IMR-90 (cell line): ENCODE results near the gene CBX8. TPM values are rescaled to one million over a fixed set of nuclear protein-coding genes. Genes with fewer than 3 reads are reported as not detected.
A peak's percentile ranks its signal among the peaks of the same experiment; 100 is the strongest.

Experiments used
- ATAC-seq: fragments of 200-7000 bp; cut with Tn5 transposase; 2 replicates; pipeline ENCODE4 v1.9.1; 2020; ENCODE audit warnings: low read depth, mild to moderate bottlenecking, moderate library complexity
- BruUV-seq: library from RNA; stranded (reverse); fragments of 400-500 nt; replicated peaks from 2 replicates; lab custom pipeline; 2021; lab: Mats Ljungman, UMichigan
- CTCF ChIA-PET: fragments of 300-600 bp; formaldehyde crosslinking; extraction: SDS; loops from one replicate; lab custom pipeline; 2021; ENCODE audit warnings: antibody characterized with exemption; lab: Yijun Ruan, JAX
- POLR2A ChIA-PET: fragments of 300-600 bp; sonication (Branson Sonifier 250); formaldehyde crosslinking; loops from one replicate; lab custom pipeline; 2022; ENCODE audit warnings: antibody characterized with exemption; ENCODE audit not compliant: unreplicated experiment; lab: Charles Lee
- DNase-seq: peaks from one replicate; pipeline ENCODE4 v3.0.0; 2013
- H2AFZ ChIP-seq: replicated peaks from 2 replicates; pipeline ENCODE3; 2013; ENCODE audit warnings: low read length, mild to moderate bottlenecking; ENCODE audit not compliant: poor library complexity
- H2AK5ac ChIP-seq: 2 replicates; pipeline ENCODE4 v1.6.1; 2013; ENCODE audit warnings: low read depth, low read length, inconsistent platforms
- H2AK9ac ChIP-seq: replicated peaks from 2 replicates; pipeline ENCODE3; 2013; ENCODE audit warnings: mild to moderate bottlenecking, low read depth, low read length, moderate library complexity; ENCODE audit not compliant: poor library complexity
- H2BK120ac ChIP-seq: 2 replicates; pipeline ENCODE4 v1.6.1; 2013; ENCODE audit warnings: low read depth, low read length, inconsistent platforms
- H2BK15ac ChIP-seq: 3 replicates; pipeline ENCODE4 v1.6.1; 2013; ENCODE audit warnings: low read depth, low read length, inconsistent platforms
- H2BK20ac ChIP-seq: 2 replicates; pipeline ENCODE4 v1.6.1; 2013; ENCODE audit warnings: low read depth, mild to moderate bottlenecking, inconsistent platforms, low read length, moderate library complexity
- H2BK5ac ChIP-seq: 2 replicates; pipeline ENCODE4 v1.6.1; 2013; ENCODE audit warnings: mild to moderate bottlenecking, low read depth, low read length, inconsistent platforms; ENCODE audit not compliant: poor library complexity, severe bottlenecking
- H3K14ac ChIP-seq: replicated peaks from 2 replicates; pipeline ENCODE4 v1.6.1; 2013; ENCODE audit warnings: low read depth, low read length, inconsistent platforms
- H3K18ac ChIP-seq: 2 replicates; pipeline ENCODE4 v1.6.1; 2013; ENCODE audit warnings: low read depth, low read length, control low read depth
- H3K23ac ChIP-seq: 2 replicates; pipeline ENCODE4 v1.6.1; 2013; ENCODE audit warnings: low read depth, low read length, inconsistent platforms
- H3K27ac ChIP-seq: 2 replicates; pipeline ENCODE4 v1.5.1; 2013; ENCODE audit warnings: mild to moderate bottlenecking, control low read depth, low read length; ENCODE audit not compliant: insufficient read depth
- H3K27me3 ChIP-seq: 2 replicates; pipeline ENCODE4 v1.6.1; 2013; ENCODE audit warnings: low read length; ENCODE audit not compliant: control insufficient read depth, insufficient read depth
- H3K36me3 ChIP-seq: 2 replicates; pipeline ENCODE4 v1.6.1; 2013; ENCODE audit warnings: low read length, mixed read lengths; ENCODE audit not compliant: control insufficient read depth, insufficient read depth
- H3K4ac ChIP-seq: 2 replicates; pipeline ENCODE4 v1.6.1; 2013; ENCODE audit warnings: low read depth, low read length, inconsistent platforms
- H3K4me1 ChIP-seq: 2 replicates; pipeline ENCODE4 v1.6.1; 2013; ENCODE audit warnings: low read length, mixed read lengths; ENCODE audit not compliant: control insufficient read depth, insufficient read depth
- H3K4me2 ChIP-seq: 2 replicates; pipeline ENCODE4 v1.6.1; 2013; ENCODE audit warnings: low read depth, mild to moderate bottlenecking, control low read depth, low read length, moderate library complexity
- H3K4me3 ChIP-seq: 2 replicates; pipeline ENCODE4 v1.5.1; 2013; ENCODE audit warnings: low read depth, mild to moderate bottlenecking, control low read depth, low read length, moderate library complexity; ENCODE audit not compliant: insufficient read depth
- H3K56ac ChIP-seq: 2 replicates; pipeline ENCODE4 v1.6.1; 2013; ENCODE audit warnings: low read length, inconsistent platforms; ENCODE audit not compliant: insufficient read depth; ENCODE audit errors: extremely low read depth
- H3K79me1 ChIP-seq, 2 experiments: 2 replicates each; pipeline ENCODE4 v1.6.1; 2013; ENCODE audit warnings: low read length in 2 of 2, inconsistent platforms in 1 of 2, low read depth in 1 of 2
- H3K9ac ChIP-seq: 2 replicates; pipeline ENCODE4 v1.6.1; 2013; ENCODE audit warnings: low read depth, low read length, control low read depth
- H3K9me1 ChIP-seq: 2 replicates; pipeline ENCODE4 v1.6.1; 2013; ENCODE audit warnings: low read length, inconsistent platforms; ENCODE audit not compliant: insufficient read depth
- H3K9me3 ChIP-seq: 2 replicates; pipeline ENCODE4 v1.6.1; 2013; ENCODE audit warnings: low read length; ENCODE audit not compliant: control insufficient read depth, insufficient read depth
- H4K20me1 ChIP-seq: 2 replicates; pipeline ENCODE4 v1.6.1; 2013; ENCODE audit warnings: low read length, inconsistent platforms; ENCODE audit not compliant: insufficient read depth
- H4K5ac ChIP-seq: 2 replicates; pipeline ENCODE4 v1.6.1; 2013; ENCODE audit warnings: mild to moderate bottlenecking, low read depth, low read length, control low read depth
- H4K8ac ChIP-seq, 2 experiments: 2 replicates each; pipeline ENCODE4 v1.6.1; 2013; ENCODE audit warnings: low read depth in 2 of 2, low read length in 2 of 2, control low read depth in 1 of 2, inconsistent platforms in 1 of 2
- H4K91ac ChIP-seq: 2 replicates; pipeline ENCODE4 v1.6.1; 2013; ENCODE audit warnings: low read depth, low read length, inconsistent platforms; ENCODE audit not compliant: insufficient read depth
- BHLHE40 ChIP-seq: fragments of 150-350 bp; IDR thresholded peaks from 2 replicates; pipeline ENCODE4 v1.6.1; 2016; ENCODE audit warnings: mild to moderate bottlenecking, low read depth, low read length
- ELK1 ChIP-seq: fragments of 150-350 bp; IDR thresholded peaks from 2 replicates; pipeline ENCODE4 v1.6.1; 2016; ENCODE audit warnings: low read depth, mild to moderate bottlenecking, low read length, moderate library complexity, borderline replicate concordance
- WGBS, 2 experiments: methylation state at CpG; one replicate each; pipeline versions ENCODE4 v1.1.5 to v1.1.7; 2013; ENCODE audit warnings: missing lambda C conversion rate in 2 of 2; ENCODE audit not compliant: insufficient read length in 1 of 2; ENCODE audit errors: extremely low coverage in 2 of 2; 5-methylcytosine and 5-hydroxymethylcytosine counted together
- dilution Hi-C: fragments of 300-500 bp; cut with HindIII; formaldehyde crosslinking; loops from one replicate; pipeline ENCODE4 v1.14.3; 2018; ENCODE audit warnings: low sequenced_read_pairs; ENCODE audit not compliant: unreplicated experiment
- in situ Hi-C: fragments of 300-500 bp; cut with MboI; formaldehyde crosslinking; loops from 3 replicates; pipeline ENCODE4 v1.14.3; 2019; ENCODE audit warnings: low sequenced_read_pairs, inconsistent platforms, mixed read lengths
- intact Hi-C: fragments of 100-400 bp; cut with micrococcal nuclease; formaldehyde crosslinking; loops from 2 replicates; pipeline ENCODE4 v1.10.0; 2022
- polyA plus RNA-seq, 3 experiments: library from polyadenylated mRNA; depleted of rRNA; stranded (reverse); fragments of >200 nt; gene quantifications; 2 replicates each; pipeline ENCODE4 v1.2.3, GENCODE V29; 2012; ENCODE audit warnings: low replicate concordance in 1 of 3
- total RNA-seq: library from RNA; depleted of rRNA; stranded (reverse); fragments of >200 nt; gene quantifications from 2 replicates; pipeline ENCODE4 v1.2.3, GENCODE V29; 2012

CBX8 gene
- total and polyA plus RNA-seq, 2 of the 4 experiments (the other 2 are of a cell fraction): 3.2 to 5.4 TPM

GRCh38 chr17:79840989-79841286 is 44.1 kb upstream of the CBX8 start:
- Histone ChIP-seq H2AK9ac (no peak overlapping the region), H4K91ac (no peak overlapping the region), H3K9me3 (peaks cover 6% of the 10 kb centered on the region; the same call in 1 of the 2 replicates), H3K4me3 (no peak overlapping the region; the same call in 1 of the 2 replicates), H4K20me1 (peaks cover 26% of the 10 kb centered on the region), H4K5ac (no peak overlapping the region), H2AK5ac (no peak overlapping the region), H3K56ac (no peak overlapping the region), H2BK120ac (no peak overlapping the region), H2BK5ac (no peak overlapping the region), H3K4ac (no peak overlapping the region), H3K23ac (no peak overlapping the region), H3K4me2 (peak overlapping the region; percentile 28), H3K9me1 (0 out of 2 replicates have a peak, but pooled peaks cover under 1% of the 10 kb centered on the region), H2AFZ (peak overlapping the region; percentile 92), H3K79me1 (peaks cover 10 to 26% of the 10 kb centered on the region in 2 experiments; a peak in 3 of 4 replicates), H3K14ac (no peak overlapping the region), H3K27me3 (peaks cover 40% of the 10 kb centered on the region), H3K9ac (no peak overlapping the region), H2BK20ac (no peak overlapping the region; the same call in 1 of the 2 replicates), H2BK15ac (no peak overlapping the region), H3K36me3 (no peaks in the 10 kb centered on the region), H4K8ac (no peak overlapping the region), H3K4me1 (peaks cover 21% of the 10 kb centered on the region), H3K27ac (no peak overlapping the region), H3K18ac (no peak overlapping the region)
- dilution Hi-C loops: no loop called here
- no peak for DNase-seq
- 10% methylated on average over 4 of the region's 19 CpGs; no CpG with 5 or more reads in 1 of the 2 experiments for WGBS, 2 experiments
- in situ Hi-C loops: loop anchor here (10.0 kb wide), 1 partner anchor 144 kb away; no protein-coding TSS in a partner anchor
- TF ChIP-seq ELK1: no peak
- TF ChIP-seq BHLHE40: 0 out of 2 replicates have a peak, but pooled peaks have one; percentile 14
- ATAC-seq: no peak
- ChIA-PET CTCF (interaction anchor here (1.4 to 2.5 kb wide), 3 partner anchors 9 to 153 kb away, joined by 5 to 12 read pairs (median 8); no protein-coding TSS in a partner anchor), POLR2A (no interaction called here)
- no TSS peak for BruUV-seq
- intact Hi-C loops: no loop called here
